GM21367 (cell line): Measurements from ENCODE around the gene MEF2C.

Experiments used
- ATAC-seq: cut with Tn5 transposase; IDR thresholded peaks from one replicate; pipeline ENCODE4 v1.9.1; 2021; ENCODE audit not compliant: unreplicated experiment

Gene MEF2C

DNA sequence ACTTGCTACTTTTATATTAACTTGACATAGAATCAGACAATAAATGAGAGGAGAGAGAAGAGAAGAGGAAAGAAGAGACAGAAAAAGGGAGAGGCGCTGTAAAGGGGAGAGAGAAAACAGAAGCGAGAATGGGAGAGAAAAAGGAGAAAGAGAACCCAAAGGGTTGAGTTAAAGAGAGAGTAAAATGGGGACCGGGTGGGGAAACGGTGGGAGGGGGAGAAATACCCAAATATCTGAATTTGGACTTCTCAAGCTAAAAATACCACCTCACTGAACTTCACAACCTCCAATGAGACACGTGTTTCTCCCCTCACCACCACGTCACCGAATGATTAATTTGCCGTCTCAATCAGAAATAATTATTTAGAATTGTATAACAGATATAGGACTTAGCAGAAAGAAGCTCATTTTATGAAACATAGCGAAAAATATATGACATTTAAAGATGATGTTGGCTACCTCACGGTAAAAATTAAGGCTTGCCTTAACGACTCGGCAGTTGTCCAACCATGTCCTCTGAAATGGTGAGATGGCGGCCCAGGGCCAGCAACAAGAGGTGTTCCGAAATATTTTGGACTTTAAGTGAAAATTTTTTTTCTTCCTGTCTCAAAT is 204.1 kb downstream of the MEF2C start:
- ATAC-seq = no peak

DNA sequence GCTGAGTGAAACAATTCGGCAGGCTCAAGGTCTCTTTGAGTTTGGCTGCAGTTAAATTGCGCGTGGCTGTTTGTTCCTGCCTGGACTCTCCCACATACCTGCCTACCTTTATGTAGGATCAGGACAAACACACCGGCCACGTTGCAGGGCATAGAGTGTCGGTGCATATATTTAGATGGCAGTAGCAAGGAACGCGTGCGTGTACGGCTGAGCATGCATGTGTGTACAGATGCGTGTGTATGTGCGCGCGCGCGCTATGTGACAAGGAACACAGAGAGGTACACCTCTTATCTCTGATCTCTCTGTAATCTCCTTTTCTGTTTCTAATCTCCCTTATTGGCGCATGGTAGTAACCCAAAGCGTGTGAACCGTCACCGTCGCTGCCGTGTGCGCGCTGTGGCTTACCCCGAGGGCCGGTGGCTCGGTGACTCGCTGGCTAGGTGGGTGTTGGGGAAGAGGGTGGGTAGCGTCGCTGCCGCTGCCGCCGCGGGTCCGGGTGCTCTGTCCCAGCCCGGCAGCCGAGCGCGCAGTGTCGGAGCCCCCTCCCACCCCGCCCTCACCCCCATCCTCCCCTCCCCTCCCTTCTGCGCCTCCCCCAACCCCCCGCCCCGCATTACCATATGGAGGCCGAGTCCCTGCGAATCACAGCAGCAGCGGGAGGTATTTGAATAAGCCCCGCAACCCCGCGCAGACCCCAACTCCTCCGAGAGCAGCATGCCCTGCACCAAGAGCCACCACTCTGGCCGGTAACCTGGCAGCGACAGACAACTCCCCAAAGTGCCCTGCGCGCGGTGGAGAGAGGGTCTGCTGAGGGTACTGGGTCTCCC is 204.8 kb downstream of the MEF2C start:
- ATAC-seq = no peak

DNA sequence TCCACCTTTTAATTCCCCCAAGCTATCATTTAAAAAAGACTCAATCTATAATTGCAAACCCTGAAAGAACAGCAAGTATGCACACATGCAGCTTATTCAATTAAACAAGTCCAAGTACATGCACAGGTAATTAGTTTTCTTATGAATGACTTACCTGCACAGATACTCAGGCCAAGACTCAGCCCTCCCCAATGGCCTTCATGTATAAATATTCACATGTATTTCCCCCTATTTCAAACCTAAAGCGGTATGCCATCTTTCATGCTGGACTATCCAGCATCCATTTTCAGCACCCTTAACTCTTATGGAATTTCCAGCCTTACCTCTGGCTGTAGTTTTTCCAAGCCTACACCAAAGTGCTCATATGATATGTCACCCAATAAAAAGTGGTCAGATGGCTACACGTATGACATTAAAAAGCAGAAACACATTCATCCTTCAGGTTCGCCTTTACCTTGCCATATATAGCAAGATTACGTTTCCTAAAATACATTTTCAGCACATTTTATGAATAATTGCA is 205.5 kb downstream of the MEF2C start:
- no peak for ATAC-seq

GRCh38 chr5:88676637-88677375 is 206.2 kb downstream of the MEF2C start:
- no peak for ATAC-seq

DNA sequence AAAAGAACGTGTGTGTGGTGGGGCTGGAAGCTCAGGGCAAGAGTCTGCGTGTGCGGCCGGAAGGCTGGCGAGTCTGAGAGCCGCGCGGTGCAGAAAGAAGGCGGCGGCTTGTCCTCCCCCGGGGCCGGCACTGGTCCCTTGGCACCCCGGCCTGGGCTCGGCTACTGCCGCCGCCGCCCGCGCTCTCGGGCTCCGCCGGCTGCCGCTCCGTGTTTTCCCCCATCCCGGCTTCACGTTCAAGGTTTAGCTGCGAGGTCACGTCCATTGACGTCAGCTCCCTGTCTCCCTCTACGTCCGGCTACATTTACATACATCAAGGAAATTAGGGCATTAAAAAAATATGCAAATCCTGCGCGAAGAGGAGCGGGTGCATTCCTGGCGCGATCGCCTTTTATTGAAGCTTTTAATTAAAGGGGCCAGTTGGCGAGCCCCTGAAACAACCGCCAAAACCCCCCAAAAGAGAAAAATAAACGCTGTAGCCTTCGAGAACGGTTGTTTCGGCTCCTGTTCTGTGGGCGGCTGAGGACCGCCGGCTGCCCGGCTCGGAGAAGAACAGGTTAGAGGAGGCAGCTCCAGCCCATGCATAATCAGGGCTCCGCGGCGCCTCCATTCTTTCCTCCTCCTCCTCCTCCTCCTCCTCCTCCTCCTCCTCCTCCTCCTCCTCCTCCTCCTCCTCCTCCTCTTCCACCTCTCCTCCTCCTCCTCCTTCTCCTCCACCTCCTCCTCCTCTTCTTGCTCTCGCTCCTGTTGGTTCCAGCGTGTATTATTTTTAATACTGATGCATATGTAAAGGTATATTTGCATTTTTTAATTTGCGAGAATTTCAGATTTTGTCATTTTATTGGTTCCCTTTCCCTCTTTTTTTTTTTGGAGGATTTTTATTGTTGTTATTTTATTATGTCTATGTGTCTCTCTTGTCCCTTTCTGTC is 207.0 kb downstream of the MEF2C start:
- ATAC-seq = peak; percentile 48

- ATAC-seq = peak; percentile 12
These were observed 207.7 kb downstream of the MEF2C start for GRCh38 chr5:88675168-88675707.

- peak; percentile 62 for ATAC-seq
These were observed 208.4 kb downstream of the MEF2C start for GRCh38 chr5:88674356-88675167.

- ATAC-seq = no peak
These were observed 209.5 kb downstream of the MEF2C start for GRCh38 chr5:88673253-88674105.

GRCh38 chr5:88672644-88673252 is 210.2 kb downstream of the MEF2C start:
- no peak for ATAC-seq

DNA sequence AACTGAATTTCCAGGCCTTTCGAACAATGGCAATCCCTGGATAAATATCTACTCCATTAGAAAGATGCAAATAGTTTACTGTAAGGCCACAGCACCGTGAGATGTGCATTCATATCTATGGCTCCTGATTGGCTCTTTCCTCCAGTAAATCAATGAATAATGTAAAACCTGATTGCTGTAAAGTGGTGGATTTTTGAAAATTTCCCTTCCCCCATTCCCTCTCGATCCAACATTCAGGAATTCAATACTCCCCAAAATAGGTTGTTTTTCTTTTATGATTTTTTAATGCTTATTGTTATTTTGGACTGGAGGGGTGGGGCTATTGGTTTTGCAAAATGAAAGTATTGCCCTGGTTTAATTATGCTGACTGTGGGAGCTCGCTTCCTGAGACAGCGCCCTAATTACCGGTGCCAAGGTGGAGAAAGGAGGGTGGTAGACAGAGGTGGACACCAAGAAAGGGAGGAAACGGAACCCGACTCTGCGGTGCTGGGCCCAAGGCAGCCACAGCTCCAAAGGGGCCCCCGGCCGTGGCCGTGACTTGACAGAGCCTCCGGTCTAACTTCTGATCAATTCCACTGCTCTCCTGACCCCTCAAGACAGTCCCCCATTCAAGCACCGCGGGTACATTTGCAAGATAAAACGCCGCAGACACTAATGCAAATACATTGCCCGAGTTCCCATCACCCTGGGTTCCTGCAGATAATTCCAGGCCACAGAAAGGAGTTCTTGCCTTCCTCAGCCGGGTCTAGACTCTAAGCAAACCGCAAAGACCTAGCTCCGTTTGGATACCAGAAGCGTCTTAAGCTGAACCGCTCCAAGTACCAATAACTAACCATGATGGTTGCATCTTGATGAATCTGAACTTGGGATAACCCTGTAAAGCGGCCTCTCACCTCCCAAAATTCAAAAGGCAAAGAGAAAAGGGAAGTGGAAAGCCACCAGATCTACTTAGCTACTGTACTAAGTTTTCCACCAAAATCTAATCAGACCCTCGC is 211.2 kb downstream of the MEF2C start:
- ATAC-seq = no peak

DNA sequence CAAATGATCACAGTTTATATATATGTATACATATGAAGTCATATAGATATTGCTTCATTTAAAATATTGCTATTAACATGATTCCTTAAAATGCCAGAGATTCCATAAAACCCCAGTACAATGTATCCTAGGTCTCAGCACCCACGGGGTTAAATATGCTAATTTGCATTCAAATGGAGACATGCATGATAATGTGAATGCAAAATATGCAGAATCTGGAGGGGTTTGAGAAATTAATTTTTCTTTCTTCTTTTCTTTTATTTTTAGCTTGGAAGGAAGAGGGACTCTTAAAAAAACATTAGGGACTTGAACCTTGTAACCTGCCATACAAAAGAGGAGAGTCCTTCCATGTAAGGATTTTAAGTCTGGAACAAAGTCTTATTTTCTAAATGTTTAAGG is 211.9 kb downstream of the MEF2C start:
- no peak for ATAC-seq

DNA sequence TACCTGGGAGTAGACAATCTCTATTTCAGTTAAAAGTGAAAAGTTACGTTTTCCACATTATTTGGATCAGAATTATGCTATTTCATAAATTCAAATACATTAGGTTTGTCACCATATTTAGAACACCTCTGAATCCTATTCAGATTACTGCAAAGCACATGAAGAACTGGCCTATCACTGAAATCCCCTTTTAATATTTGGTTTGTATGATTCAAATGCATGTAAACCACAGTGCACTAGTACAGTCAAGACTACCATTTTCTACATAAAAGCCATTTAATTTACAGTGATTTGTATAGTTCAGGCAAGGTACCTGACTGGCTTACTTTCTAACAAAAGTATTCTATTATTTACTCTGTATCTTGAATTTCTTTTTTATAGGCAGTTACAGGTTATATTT is 212.5 kb downstream of the MEF2C start:
- ATAC-seq = no peak

DNA sequence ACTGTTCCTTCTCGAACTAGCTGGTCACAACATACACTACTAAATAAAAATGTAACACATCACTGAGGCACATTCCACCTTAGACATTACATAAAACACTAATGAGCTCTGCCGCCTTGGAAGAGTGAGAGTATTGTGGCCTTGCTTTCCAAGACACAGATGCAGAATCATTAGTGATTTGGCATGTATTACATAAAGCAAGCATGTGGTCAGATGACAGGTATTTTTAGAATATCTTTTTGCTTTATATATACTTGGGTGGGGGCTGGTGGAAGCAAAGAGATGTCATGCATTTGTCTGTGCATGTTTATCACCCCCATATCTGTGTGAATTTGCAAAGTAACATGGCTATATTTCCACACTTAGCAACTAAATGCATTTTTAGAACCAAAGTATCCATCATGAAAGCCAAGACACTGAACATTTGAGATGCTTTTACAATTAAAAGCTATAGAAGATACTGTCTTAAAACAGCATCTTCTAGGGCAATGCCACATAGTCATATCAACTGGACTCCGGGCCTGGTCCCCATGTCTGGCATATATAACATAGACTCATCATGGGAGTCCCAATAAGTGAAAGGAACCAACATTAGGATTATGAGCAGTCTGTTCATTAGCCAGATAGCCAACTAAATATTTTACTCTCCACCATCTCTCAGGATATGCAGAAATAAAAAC is 213.5 kb downstream of the MEF2C start:
- ATAC-seq = no peak

GRCh38 chr5:88667496-88668201 is 215.3 kb downstream of the MEF2C start:
- peak; percentile 13 for ATAC-seq
